GM18907 (cell line): Measurements from ENCODE around the gene SYT9.

Experiments used
- ATAC-seq: cut with Tn5 transposase; IDR thresholded peaks from one replicate; pipeline ENCODE4 v1.9.1; 2021; ENCODE audit warnings: mild to moderate bottlenecking, moderate library complexity; ENCODE audit not compliant: unreplicated experiment

SYT9 gene

DNA sequence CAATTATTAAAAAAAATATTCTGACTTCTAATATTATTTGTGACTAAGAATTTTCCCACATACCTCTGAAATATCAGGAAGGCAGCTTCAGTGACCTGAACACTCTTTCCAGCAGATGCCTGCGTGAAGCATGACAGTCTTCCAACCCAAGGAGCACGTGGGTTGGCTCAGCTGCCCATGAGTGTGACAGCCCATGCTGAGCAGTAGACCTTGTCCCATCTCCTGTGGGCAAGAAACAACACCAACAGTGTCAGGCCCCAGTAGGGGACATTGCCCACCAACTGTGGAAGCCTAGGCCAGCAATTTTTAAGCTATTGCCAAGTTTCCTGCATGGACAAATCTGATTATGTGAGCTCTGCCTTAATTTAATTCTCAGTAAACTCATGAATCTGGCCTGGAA, 167.2 kb downstream of the SYT9 start:
- ATAC-seq = no peak

DNA sequence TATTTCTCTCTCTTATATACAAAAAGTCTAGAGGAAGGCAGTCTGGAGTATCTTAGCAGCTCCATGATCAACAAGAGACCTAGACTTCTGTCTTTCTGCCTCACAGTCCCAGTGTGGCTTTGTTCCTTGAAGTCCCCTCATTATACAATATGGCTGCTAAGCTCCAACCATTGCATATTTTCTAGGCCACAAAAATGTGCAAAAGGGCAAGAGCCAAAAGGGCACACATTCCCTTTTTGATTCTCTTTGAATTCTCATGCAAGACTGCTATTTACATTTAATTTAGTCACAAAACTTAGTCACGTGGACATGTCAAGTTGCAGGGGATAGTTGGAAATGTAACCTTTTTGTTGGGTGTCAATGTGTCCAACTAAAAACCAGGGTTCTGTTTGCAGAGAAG, 169.4 kb downstream of the SYT9 start:
- ATAC-seq = no peak

DNA sequence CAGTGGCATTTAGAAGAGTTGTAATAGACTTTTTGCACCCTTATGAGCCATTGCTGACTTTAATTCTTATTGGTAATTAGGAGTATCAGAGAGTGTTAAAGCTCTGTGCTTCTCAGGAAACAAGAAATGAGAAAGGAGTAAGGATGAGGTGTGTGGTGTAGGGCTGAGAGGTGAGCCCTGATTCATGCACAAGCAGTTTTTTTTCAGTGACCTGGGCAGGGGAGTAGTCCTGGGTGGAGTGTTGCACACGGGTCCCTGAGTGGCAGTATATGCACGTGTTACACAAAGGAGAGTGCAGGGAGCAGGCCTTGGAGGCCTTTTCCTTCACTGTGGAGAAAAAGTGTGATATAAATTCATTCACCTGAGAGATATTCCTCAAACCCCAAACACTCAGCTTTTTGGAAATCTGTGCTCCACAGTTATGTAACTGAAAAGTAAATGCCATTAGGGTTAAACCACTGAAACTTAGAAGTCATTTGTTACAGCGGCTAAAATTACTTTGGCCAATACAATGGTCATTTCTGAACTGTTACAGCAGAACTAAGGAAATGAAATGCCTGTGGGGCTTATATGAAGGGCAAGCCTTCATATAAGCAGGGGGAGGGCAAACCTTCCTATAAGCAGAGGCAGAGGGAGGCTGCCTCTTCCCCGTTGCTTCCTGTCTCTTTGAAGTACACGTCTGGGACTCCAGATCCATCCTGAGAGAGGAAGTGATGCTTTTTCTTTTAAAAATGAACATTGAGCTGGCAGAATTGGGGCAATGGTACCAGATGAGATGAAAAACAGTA, 171.0 kb downstream of the SYT9 start:
- ATAC-seq = no peak

DNA sequence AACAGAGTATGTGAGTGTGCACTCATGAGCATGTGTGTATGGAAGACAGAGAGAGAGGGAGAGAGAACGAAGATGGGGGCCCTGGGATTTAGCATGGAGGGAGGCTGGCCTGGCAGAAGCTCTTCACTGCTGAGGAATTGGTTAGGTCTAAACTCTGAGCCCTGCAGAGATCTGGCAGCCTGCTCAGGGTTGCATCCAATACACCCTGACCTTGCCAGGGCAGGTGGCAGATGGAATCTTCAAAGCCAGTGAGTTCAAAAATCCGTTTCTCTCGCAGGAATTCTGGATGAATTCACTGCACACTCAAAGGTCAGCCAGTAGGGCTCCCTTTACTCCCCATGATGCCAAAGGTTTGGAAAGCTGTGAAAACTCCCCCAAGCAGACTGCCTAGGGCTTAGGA, 172.2 kb downstream of the SYT9 start:
- ATAC-seq = no peak

DNA sequence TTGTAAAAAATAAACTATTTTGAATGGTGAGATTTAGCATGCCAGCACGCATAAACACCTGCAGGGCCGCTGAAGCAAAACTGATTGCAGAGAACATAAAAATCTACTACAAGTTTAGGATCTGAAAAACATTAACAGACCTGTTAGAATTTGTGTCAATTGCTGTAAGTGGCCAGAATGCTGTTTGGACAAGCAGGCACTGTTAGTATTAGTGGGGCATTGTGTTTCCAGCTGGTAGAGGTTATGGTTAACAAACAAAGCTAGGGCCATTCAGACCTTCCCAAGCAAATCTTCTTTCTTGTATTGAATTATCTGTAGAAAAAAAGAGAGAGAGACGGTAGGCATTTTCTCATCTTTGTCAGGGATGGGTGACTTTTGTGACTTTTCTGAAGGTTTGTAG, 176.0 kb downstream of the SYT9 start:
- ATAC-seq = no peak

DNA sequence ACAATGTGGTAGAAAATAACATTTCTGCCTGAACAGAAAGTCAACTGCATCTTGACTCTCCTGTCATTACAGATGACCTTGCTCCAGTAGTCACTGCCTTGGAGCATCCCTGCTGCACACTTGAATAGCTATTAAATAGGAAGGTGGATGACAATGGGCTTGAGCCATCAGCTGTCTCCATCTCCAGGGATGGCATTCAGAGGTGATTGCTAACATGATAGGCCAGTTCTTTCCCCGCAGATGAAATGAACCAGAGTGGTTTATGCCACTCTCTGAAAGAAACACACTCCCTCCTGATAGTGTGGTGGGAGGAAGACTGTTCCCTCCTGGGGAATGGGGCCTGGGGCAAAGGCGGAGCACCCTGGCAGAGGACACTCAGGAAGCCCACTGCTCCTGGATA, 176.5 kb downstream of the SYT9 start:
- ATAC-seq = no peak

DNA sequence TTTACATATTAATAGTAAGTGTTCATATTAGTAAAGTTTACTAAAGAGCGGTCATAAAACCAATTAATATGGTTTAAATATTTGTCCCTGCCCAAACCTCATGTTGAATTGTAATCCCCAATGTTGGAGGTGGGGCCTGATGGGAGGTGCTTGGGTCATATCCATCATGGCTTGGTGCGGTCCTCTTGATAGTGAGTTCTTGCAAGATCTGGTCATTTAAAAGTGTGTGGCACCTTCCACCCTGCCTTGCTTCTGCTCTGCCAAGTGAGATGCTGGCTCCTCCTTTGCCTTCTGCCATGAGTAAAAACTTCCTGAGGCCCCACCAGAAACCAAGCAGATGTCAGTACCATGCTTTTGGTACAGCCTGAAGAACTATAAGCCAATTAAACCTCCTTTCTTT, 178.8 kb downstream of the SYT9 start:
- ATAC-seq = no peak

DNA sequence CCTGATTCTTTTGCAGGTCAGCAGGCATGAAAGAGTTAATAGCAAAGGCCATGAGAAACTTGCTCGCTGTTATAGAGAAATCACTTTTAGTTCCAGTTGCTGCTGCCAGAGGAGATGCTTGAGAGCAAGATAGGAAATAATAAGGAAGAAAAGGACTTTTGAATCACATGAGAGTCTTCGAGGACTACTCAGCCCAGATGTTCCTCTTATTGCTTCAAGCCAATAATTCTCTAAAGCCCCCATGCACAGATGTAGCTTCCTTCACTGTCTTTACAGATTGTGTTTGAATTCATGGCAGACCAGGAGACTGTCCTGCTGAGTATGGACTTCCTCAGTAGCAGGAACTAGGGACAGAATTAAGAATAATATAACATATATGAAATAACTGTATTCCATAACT, 183.5 kb downstream of the SYT9 start:
- no peak for ATAC-seq

DNA sequence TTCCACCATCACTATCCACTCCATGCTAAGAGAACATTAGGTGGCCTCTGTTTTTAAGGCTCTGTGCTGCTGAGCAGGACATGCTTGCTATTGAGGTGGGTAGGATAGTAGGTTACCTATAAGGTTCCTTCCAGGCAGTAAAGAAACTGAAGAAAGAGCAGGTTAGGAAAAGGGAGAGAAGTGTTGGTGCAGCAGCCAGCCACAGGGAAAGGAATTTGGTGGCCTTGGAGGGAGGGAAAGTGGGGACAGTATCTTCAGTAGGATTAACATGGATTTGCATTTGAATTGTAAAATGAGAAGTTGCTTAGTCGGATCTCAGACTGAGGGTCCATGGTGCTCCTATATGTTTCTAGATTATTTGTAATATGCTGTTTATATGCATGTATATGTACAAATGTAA, 184.4 kb downstream of the SYT9 start:
- no peak for ATAC-seq

DNA sequence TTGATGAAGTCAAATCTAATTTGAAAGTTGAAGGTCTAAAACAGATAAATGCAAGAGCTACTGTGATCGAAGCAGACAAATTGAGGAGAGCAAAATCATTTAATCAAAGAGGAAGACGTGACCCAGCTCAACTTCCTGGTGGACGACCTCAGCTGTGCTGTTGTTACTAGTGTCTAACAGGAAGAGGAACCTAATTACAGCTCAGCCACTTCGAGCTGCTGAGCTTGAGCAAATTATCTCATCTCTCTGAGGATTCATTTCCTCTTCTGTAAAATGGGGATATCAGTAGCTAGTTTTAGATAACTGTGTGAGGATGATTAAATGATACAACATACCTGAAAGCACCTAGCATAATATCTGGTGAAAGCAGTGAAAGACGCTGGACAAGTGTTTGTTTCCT, 185.0 kb downstream of the SYT9 start:
- ATAC-seq = peak; percentile 80

DNA sequence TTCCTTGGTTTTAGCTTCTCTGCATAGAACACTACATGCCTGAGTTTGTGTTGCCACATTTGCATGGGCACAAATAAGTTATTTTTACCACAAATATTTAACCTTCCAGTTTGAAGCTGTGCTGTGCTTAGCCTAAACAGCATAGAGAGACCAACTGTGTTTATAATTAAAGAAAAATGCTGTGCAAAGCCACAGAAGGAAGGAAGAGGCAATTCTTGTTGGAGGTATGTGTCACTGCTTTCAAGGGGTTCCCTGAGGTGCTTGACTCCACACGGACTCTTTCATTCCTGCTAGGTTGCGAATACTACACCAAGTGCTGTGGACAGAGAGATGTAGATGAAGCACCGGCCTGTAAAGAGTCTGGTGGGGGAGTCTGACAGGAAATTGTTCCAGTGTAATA, 186.0 kb downstream of the SYT9 start:
- ATAC-seq = no peak

DNA sequence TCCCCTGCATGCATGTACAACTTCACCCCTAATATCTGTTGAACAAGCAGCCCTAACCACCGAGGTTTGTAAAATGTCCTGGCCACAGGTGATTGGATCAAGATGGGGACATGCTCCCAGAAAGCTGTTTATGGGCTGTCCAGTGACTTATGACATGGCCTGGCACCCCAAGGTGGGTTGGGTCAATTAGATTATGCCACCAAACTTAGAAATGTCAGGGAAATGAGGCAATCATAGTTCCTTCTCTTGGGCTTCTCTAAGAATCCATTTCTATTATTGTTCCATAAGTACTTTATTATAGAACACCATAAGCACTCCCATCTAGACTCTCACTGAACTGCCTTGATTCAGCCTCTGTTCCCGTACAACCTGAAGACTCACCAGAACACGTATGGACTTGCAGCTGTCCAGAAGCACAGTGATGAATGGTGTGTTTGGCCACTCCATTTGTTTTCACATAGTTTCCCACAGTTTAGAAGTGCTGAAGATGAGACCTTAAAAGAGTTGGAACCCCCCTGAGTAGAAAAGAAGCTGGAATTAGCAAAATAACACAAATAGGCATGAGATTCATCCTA, 188.1 kb downstream of the SYT9 start:
- no peak for ATAC-seq

DNA sequence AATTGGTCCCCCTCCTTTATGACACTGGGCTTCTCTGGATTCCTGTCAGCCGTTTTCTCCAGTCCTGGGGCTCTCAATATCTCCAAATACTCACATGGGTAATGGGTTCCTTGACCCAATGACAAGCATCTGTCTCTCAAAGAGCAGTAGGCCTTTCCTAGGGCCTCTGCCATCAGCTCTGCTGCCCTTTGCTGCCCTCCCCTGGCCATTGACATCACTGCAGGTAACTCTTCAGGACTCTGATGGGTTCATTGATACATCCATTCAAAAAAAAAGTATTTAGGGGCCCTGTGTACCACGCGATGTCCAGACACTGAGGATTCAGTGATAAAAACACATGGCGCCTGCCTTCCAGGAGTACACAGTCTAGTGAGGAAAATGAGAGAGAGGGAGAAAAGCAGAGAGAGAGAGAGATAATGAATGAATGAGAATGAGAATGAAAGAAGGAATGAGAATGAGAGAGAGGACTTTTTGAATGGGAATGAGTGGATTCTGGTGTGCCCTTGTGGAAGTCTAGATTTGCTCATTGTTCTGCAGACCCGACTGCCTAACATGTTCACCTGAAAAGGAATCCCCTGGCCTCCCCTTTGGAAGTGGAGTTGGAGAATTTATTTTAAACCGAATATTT, 191.0 kb downstream of the SYT9 start:
- peak; percentile 88 for ATAC-seq

DNA sequence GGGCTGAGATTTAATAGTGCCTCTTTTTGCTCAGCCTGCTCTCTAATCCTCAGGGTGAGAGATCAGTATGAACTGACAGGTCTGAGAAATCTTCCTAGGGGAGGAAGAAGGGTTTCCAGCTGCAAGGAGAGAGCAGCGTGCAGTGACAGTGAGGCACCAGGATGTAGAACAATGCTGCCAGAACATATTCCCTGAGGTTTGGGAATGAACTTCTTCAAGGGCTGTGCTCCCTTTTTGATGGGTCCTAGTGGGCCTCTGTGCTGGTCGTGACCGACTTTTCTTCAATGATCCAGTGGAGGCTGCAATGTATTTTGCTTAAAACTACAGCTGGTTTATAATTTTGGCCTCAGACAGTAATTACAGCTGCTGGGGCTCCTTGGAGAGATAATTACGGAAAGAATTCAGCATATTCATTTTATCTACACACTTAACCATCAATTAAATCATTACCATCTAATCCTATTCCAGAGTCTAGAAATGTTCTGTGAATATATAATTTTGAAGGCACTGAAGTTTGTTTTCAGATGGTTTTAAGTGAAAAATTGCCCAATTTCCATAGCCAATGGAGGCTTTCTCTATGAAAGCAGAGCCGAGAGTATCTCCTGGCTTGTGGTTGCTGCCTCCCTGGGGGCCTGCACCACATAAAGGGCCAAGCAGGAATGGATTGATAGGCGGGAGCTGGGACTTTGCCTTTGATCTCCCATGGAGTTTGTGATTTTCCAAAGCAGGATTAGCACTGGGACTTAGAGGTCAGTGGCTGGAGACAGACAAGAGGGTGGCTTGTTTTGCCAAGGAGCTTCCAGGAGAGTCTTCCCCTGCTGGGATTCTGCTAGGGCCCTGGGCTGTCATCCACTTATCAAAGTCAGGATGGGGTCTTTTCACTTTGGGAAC, 192.6 kb downstream of the SYT9 start:
- ATAC-seq = no peak

DNA sequence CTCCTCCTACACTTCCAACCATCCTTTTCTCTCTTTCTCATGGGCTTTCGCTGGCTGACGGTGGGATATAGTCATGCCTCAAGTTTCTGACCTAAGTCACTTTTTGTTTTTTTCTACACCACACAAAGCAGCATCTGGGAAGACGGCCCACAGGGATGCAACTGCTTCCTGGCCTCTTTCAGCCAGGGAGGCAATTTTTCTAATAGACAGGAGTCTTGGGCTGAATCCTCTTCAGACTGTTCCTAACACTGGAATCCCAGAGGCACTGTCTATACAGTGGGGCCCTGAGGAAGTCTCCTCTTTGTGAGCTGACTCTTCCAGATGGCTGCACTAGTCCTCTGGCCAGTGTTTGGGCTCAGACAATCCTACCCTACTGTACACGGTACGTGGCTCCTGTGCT, 193.9 kb downstream of the SYT9 start:
- ATAC-seq = no peak

DNA sequence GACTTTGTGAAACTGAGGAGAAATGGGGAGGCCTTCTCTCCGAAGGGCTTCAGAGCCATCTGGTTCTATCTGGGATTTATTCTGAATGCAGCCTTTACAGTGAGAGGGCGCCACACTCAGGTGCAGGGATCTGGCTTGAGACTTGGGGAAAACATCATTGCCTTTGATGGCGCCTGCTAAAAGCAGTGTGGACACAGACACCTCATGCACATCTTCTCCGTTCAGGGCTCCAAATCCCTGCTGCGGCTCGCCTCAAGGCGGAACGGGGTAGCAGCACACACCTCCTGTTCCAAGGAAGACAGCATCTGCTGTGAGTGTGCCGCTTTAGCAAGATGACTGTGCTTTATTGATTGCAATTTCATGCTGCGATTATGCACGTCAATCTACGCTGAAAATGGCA, 196.5 kb downstream of the SYT9 start:
- ATAC-seq = no peak

DNA sequence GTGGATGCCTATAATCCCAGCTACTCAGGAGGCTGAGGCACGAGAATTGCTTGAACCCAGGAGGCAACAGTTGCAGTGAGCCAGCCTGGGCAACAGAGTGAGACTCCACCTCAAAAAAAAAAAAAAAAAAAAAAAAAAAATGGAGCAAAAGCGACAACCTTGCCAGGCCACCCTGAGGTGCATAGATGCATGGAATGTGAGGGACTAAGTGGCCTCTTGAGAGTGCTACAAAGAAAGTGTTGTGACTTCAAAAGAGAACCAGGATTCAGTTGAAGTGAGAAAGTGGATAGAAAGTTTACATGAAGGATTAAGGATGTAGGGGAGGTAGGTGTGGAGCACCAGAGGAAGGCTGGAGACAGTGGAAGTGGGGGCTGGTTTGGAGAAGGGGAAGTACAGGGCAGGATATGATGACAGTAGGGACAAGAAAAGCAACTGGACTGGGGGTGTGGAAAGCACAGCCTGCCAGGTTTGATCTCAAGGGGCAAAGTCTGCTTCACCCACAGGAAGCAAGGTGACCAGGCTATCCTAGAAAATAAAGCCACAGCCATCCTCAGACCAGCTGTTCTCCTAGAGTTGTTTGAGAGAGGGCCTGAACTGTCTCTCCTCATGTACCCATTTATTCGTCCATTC, 197.6 kb downstream of the SYT9 start:
- no peak for ATAC-seq

DNA sequence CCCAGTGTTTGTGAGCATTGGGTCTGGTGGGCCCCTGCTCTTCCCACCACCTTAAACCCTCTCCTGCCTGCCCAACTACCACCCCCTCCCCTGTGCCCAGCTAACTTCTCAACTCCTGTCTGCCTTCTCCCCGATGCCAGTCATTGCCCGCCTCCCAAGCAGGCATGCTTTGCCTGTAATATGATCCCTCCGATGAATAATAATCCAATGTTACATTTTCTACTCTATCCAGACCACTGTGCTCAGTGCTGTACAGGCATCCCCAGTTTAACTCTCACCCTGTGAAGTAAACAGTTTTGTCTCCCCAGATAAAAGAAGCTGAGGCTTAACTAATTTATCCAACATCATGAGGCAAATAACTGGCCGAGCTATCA, 198.1 kb downstream of the SYT9 start:
- no peak for ATAC-seq

DNA sequence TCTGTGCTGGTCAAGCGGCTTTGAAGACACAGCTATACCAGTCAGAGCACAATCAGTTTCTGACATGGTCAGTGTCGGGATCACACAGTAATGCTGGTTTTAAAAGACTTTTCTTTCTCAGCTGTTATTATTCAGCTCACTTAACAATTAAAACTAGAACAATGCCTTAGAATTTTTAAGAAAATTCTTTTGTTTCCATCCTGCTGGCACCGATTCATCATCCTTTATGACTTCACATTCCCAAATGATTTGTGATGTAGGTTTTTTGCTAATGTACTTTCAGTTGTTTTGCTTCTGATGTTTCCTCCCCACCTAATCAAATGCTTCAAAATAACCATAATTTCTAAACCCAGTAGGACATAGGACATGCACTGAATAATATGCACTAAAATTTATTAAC, 199.1 kb downstream of the SYT9 start:
- ATAC-seq = no peak

DNA sequence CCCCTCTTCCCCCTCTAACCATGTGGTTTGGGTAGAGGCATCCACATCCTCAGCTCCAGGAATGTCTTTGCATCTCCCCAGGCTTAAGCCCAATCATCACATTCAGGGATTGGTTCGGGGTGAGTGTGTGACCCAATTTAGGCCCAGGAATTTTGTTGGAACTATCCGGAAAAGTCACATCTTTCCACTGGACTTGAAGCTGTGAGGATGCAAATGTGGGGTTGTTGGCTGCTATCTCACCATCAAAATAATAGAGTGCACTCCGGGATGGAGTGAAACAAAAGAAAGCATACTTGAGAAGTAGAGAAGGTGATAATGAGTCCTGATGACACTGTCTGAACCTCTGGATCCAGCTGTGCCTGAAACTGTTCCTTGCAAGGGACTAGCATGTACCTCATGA, 199.8 kb downstream of the SYT9 start:
- no peak for ATAC-seq

DNA sequence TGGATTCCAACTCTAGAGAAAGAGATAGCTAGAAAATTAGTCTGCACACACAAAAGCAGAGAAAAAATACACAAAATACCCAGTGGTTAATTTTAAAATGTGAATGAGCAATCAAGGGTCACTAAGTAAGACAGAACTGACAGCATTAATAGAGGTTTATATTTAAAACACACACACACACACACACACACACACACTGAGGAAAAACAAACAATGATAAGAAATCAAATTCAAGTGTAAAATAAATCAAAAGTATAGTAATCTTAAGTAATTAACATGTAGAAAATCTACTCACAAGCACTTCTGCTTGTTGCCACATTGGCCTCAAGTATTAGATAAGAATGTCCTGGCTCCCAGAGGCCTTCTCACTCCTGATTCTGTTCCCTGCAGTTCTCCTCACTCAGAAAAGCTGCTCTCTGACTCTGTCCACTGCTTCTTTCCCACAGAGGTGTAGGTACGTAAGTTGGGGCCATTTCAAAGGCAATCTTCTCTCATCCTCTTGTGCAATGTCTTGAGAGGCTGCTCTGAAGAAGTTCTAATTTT, 200.3 kb downstream of the SYT9 start:
- ATAC-seq = no peak
